Skeletal muscle tissue (tissue), 4 donors: ENCODE results near the gene UBE2D2. TPM values are rescaled to one million over a fixed set of nuclear protein-coding genes. Genes with fewer than 3 reads are reported as not detected.

Source experiments
- H3K27ac ChIP-seq: one replicate; pipeline ENCODE4 v1.7.0; 2013; ENCODE audit warnings: mild to moderate bottlenecking, low read depth, low read length, inconsistent platforms
- H3K27me3 ChIP-seq, 3 donors: one replicate each; pipeline ENCODE4 v1.7.0; 2013; ENCODE audit warnings: low read length in 3 of 3; ENCODE audit not compliant: control insufficient read depth in 3 of 3, insufficient read depth in 3 of 3
- H3K36me3 ChIP-seq, 3 donors: one replicate each; pipeline ENCODE4 v1.7.0; 2013; ENCODE audit warnings: low read length in 3 of 3; ENCODE audit not compliant: control insufficient read depth in 3 of 3, insufficient read depth in 3 of 3
- H3K4me1 ChIP-seq, 3 donors: one replicate each; pipeline ENCODE4 v1.7.0; 2013; ENCODE audit warnings: low read length in 3 of 3, mild to moderate bottlenecking in 3 of 3; ENCODE audit not compliant: control insufficient read depth in 3 of 3, insufficient read depth in 3 of 3
- H3K4me3 ChIP-seq, 3 donors: one replicate each; pipeline ENCODE4 v1.7.0; 2013; ENCODE audit warnings: low read length in 3 of 3
- H3K9ac ChIP-seq, 3 donors: one replicate each; pipeline ENCODE4 v1.7.0; 2013; ENCODE audit warnings: low read length in 3 of 3, mild to moderate bottlenecking in 3 of 3, moderate library complexity in 2 of 3, low read depth in 1 of 3
- H3K9me3 ChIP-seq, 3 donors: one replicate each; pipeline ENCODE4 v1.7.0; 2013; ENCODE audit warnings: low read length in 3 of 3; ENCODE audit not compliant: control insufficient read depth in 3 of 3
- total RNA-seq: library from RNA; depleted of rRNA; stranded (reverse); fragments of >200 nt; gene quantifications from one replicate; pipeline ENCODE4 v1.2.3, GENCODE V29; 2014
- donor health status: Osteomylitis.

UBE2D2 gene
- total RNA-seq, 1 donor from 2014 or later, result 81.9 TPM

- Histone ChIP-seq H3K36me3 (peaks cover 0 to 4% (median 0%) of the 10 kb centered on the region in 3 donors), H3K4me1 (peaks cover 90 to 98% (median 96%) of the 10 kb centered on the region in 3 donors), H3K27ac (peak overlapping the region; percentile 85), H3K4me3 (peak overlapping the region; percentile 14 to 49 (median 41)), H3K9ac (peak overlapping the region; percentile 77 to 95 (median 79)), H3K27me3 (no peaks in the 10 kb centered on the region), H3K9me3 (no peaks in the 10 kb centered on the region)
Observed at GRCh38 chr5:139664727-139665351, 103.7 kb downstream of the UBE2D2 start.

DNA sequence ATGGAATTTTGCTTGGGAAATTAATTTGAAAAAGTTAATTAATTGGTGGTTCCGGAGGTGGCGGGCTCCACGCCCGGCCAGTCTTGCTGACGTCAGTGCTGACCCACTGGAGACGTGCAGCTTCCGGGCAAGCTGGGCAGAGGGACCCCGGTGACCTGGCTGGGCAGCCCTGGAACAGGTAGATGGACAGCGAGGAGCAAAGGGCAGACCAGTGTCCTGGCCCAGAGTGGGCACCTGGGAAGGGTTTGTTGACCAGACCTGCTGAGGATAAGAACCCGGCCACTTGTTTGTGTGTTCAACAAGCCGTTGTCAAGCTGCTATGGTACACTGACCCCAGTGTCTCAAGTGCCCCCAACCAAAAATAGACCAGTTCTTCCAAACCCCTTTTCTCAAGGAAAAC lies 104.5 kb downstream of the UBE2D2 start:
- peaks cover 0 to 4% (median 0%) of the 10 kb centered on the region in 3 donors for H3K36me3 ChIP-seq
- H3K9ac ChIP-seq, result peak overlapping the region; percentile 77 to 95 (median 79)
- H3K4me1 ChIP-seq, result peaks cover 91 to 98% (median 96%) of the 10 kb centered on the region in 3 donors
- peak overlapping the region; percentile 43 to 49 (median 49) for H3K4me3 ChIP-seq
- H3K27ac ChIP-seq, result peak overlapping the region; percentile 85
- no peaks in the 10 kb centered on the region for H3K9me3 ChIP-seq
- H3K27me3 ChIP-seq, result no peaks in the 10 kb centered on the region

DNA sequence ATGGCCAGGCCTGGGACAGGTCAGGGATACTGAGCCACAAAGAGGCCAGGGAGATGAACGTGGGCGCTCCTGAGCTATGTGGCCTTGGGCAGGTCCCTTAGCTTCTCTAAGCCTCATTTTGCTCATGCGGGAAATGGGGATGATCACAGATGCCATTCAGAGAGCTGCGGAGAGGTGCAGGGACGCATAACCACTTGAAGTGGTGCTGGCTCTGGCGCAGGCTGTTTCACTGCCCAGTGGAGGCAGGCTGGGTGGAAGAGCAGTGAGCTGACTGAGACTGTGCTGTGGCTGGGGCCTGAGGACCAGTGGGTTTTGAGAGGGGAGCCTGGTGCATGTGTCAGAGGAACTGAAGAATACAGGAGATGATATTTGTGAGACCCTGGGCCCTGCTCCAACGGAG lies 105.4 kb downstream of the UBE2D2 start:
- H3K27ac ChIP-seq, result peak overlapping the region; percentile 85
- no peaks in the 10 kb centered on the region for H3K9me3 ChIP-seq
- H3K27me3 ChIP-seq, result no peaks in the 10 kb centered on the region
- H3K4me1 ChIP-seq, result peaks cover 94 to 99% (median 98%) of the 10 kb centered on the region in 3 donors
- peak overlapping the region; percentile 77 to 95 (median 79) for H3K9ac ChIP-seq
- peak overlapping the region in 2 of 3 donors; percentile 29 to 30 for H3K4me3 ChIP-seq
- H3K36me3 ChIP-seq, result peaks cover 0 to 4% (median 0%) of the 10 kb centered on the region in 3 donors

- Histone ChIP-seq H3K4me1 (peaks cover 94 to 99% (median 97%) of the 10 kb centered on the region in 3 donors), H3K9ac (peak overlapping the region; percentile 87 to 95 (median 89)), H3K27ac (peak overlapping the region; percentile 85), H3K36me3 (peaks cover 0 to 4% (median 0%) of the 10 kb centered on the region in 3 donors), H3K4me3 (peak overlapping the region; percentile 68 to 76 (median 69)), H3K9me3 (no peaks in the 10 kb centered on the region), H3K27me3 (no peaks in the 10 kb centered on the region)
Observed at GRCh38 chr5:139667001-139667729, 106.0 kb downstream of the UBE2D2 start.

GRCh38 chr5:139667730-139668063 lies 106.6 kb downstream of the UBE2D2 start:
- H3K4me1 ChIP-seq, result peaks cover 94 to 99% (median 97%) of the 10 kb centered on the region in 3 donors
- peak overlapping the region; percentile 68 to 76 (median 69) for H3K4me3 ChIP-seq
- peaks cover 0 to 4% (median 0%) of the 10 kb centered on the region in 3 donors for H3K36me3 ChIP-seq
- peak overlapping the region; percentile 87 to 95 (median 89) for H3K9ac ChIP-seq
- H3K27me3 ChIP-seq, result no peaks in the 10 kb centered on the region
- H3K9me3 ChIP-seq, result no peaks in the 10 kb centered on the region
- H3K27ac ChIP-seq, result peak overlapping the region; percentile 85

- Histone ChIP-seq H3K4me3 (peak overlapping the region; percentile 68 to 76 (median 69)), H3K9me3 (no peaks in the 10 kb centered on the region), H3K27me3 (no peaks in the 10 kb centered on the region), H3K9ac (peak overlapping the region; percentile 87 to 95 (median 89)), H3K27ac (peak overlapping the region; percentile 85), H3K36me3 (peaks cover 0 to 4% (median 0%) of the 10 kb centered on the region in 3 donors), H3K4me1 (peaks cover 93 to 99% (median 97%) of the 10 kb centered on the region in 3 donors)
Observed at GRCh38 chr5:139668064-139668880, 107.1 kb downstream of the UBE2D2 start.

GRCh38 chr5:139668924-139669661 lies 108.0 kb downstream of the UBE2D2 start:
- Histone ChIP-seq H3K9me3 (no peaks in the 10 kb centered on the region), H3K4me1 (peaks cover 92 to 99% (median 97%) of the 10 kb centered on the region in 3 donors), H3K27ac (peak overlapping the region; percentile 85), H3K4me3 (peak overlapping the region; percentile 67 to 76 (median 69)), H3K36me3 (peaks cover 0 to 4% (median 0%) of the 10 kb centered on the region in 3 donors), H3K9ac (peak overlapping the region; percentile 87 to 95 (median 89)), H3K27me3 (no peaks in the 10 kb centered on the region)

DNA sequence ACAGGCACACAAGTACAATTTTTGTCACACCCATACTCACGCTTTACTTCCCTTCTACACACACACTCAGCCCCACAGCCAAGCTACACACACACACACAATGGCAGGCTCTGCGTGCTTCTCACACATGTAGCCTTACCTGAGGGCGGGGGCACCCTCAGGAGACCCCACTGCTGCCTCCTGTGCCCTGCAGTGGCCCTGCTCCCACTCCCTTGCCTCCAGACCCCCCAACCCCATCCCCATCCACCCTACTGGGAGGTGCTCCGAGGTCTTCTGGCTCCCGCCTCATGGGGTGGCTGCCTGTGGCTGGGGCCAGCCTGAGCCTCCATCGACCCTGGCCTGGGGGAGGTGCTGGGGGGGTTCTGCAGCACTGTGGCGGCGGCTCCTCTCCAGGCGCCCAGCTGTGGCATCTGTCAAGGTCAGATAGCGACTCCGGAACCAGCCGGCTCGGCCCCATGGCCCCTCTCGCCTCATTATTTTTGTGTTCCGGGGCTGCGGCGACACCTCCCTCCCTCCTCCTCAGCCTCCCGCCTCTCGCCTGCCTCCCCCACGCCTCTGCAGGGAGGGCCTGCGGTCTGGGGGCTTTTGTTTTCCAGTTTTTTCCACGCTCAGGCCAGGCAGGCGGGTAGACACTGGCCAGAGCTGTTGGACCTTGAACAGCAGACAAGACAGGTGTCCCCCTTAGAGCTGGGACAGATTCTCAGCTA lies 108.7 kb downstream of the UBE2D2 start:
- H3K36me3 ChIP-seq, result peaks cover 0 to 2% (median 0%) of the 10 kb centered on the region in 3 donors
- H3K4me3 ChIP-seq, result peak overlapping the region; percentile 60 to 76 (median 69)
- H3K27ac ChIP-seq, result peak overlapping the region; percentile 85
- H3K9me3 ChIP-seq, result no peaks in the 10 kb centered on the region
- H3K9ac ChIP-seq, result peak overlapping the region; percentile 70 to 95 (median 89)
- H3K27me3 ChIP-seq, result no peaks in the 10 kb centered on the region
- peaks cover 91 to 98% (median 97%) of the 10 kb centered on the region in 3 donors for H3K4me1 ChIP-seq
